HepG2 (cell line): ENCODE measurements around the gene SERPINA3. TPM values are rescaled to one million over a fixed set of nuclear protein-coding genes. Genes with fewer than 3 reads are reported as not detected.

ENCODE experiments used
- BCL6 ChIP-seq: IDR thresholded peaks from 2 replicates; pipeline ENCODE4 v1.6.1; 2016; ENCODE audit warnings: missing genetic modification reagents, missing compliant biosample characterization
- GATAD2A ChIP-seq: IDR thresholded peaks from 2 replicates; pipeline ENCODE4 v1.6.1; 2016
- MIER2 ChIP-seq: IDR thresholded peaks from 2 replicates; pipeline ENCODE4 v1.6.1; 2016; ENCODE audit warnings: missing biosample characterization, missing genetic modification reagents
- MXI1 ChIP-seq: IDR thresholded peaks from 3 replicates; pipeline ENCODE4 v1.6.1; 2012; ENCODE audit warnings: low read depth, low read length, inconsistent platforms, borderline replicate concordance
- MZF1 ChIP-seq: sonication (generic); formaldehyde crosslinking; IDR thresholded peaks from 2 replicates; pipeline ENCODE4 v1.8.1; 2023; ENCODE audit warnings: mild to moderate bottlenecking, missing genetic modification reagents, borderline replicate concordance
- NFE2L2 ChIP-seq: fragments of 150-350 bp; IDR thresholded peaks from 2 replicates; pipeline ENCODE4 v1.6.1; 2014; ENCODE audit warnings: low read length
- PHF21A ChIP-seq: sonication (generic); formaldehyde crosslinking; IDR thresholded peaks from 2 replicates; pipeline ENCODE4 v1.5.0; 2020; ENCODE audit warnings: mild to moderate bottlenecking, missing genetic modification reagents
- RCOR2 ChIP-seq: IDR thresholded peaks from 2 replicates; pipeline ENCODE4 v1.6.1; 2016; ENCODE audit warnings: missing biosample characterization, missing genetic modification reagents
- SOX6 ChIP-seq, 2 experiments: fragments of 450-650 bp in 1 of 2; sonication (generic) in 1 of 2; formaldehyde crosslinking in 1 of 2; IDR thresholded peaks; 2 replicates each; pipeline versions ENCODE4 v1.4.0 to v1.6.1; 2017 to 2020; ENCODE audit warnings: antibody characterized with exemption in 1 of 2, mild to moderate bottlenecking in 1 of 2, missing genetic modification reagents in 1 of 2
- SYNCRIP ChIP-seq: fragments of 200-400 bp; formaldehyde crosslinking; IDR thresholded peaks from 2 replicates; pipeline ENCODE4 v1.6.1; 2018; ENCODE audit warnings: mild to moderate bottlenecking, low read depth, low read length; ENCODE audit not compliant: insufficient read depth
- ZFAT ChIP-seq: sonication (generic); formaldehyde crosslinking; conservative IDR thresholded peaks from 2 replicates; pipeline ENCODE4 v1.8.1; 2023; ENCODE audit warnings: missing genetic modification reagents, inconsistent platforms
- ZNF660 ChIP-seq: sonication (generic); formaldehyde crosslinking; IDR thresholded peaks from 2 replicates; pipeline ENCODE4 v1.5.1; 2020; ENCODE audit warnings: mild to moderate bottlenecking, low read depth, missing genetic modification reagents, borderline replicate concordance
- ZNF703 ChIP-seq: sonication (generic); formaldehyde crosslinking; IDR thresholded peaks from 2 replicates; pipeline ENCODE4 v1.5.1; 2020; ENCODE audit warnings: missing genetic modification reagents, mild to moderate bottlenecking, moderate library complexity, borderline replicate concordance
- polyA plus RNA-seq, 8 experiments: library from polyadenylated mRNA; depleted of rRNA in 3 of 8; stranded (reverse) in 7 of 8; unstranded in 1 of 8; fragments of >200 nt; fragmentation: Illumina TruSeq in 4 of 8; extraction: Trizol in 4 of 8; gene quantifications; 2 replicates each; pipeline versions ENCODE4 v1.2.1 to v1.2.3, GENCODE V29; 2011 to 2016; ENCODE audit warnings: low read depth in 4 of 8, missing spikeins in 1 of 8, mixed read lengths in 1 of 8; ENCODE audit not compliant: insufficient read depth in 1 of 8
- total RNA-seq, 5 experiments: library from RNA; depleted of rRNA; stranded (reverse); fragments of >200 nt; fragmentation: Illumina TruSeq; extraction: Trizol; gene quantifications; 2 replicates each; pipeline ENCODE4 v1.2.3, GENCODE V29; 2016; ENCODE audit warnings: low read depth in 1 of 5
- TF ChIP-seq, protein P1 (sequence below): sonication (generic); formaldehyde crosslinking; conservative IDR thresholded peaks from 2 replicates; pipeline ENCODE4 v1.4.0; 2020; ENCODE audit warnings: mild to moderate bottlenecking, missing genetic modification reagents, moderate library complexity
- TF ChIP-seq, protein P2 (sequence below): sonication (generic); formaldehyde crosslinking; IDR thresholded peaks from 2 replicates; pipeline ENCODE4 v1.8.0; 2022; ENCODE audit warnings: mild to moderate bottlenecking, missing genetic modification reagents, moderate library complexity
- TF ChIP-seq, protein P3 (sequence below): sonication (generic); formaldehyde crosslinking; IDR thresholded peaks from 2 replicates; pipeline ENCODE4 v1.4.0; 2020; ENCODE audit warnings: mild to moderate bottlenecking, missing genetic modification reagents, borderline replicate concordance
- TF ChIP-seq, protein P4 (sequence below): sonication (generic); formaldehyde crosslinking; IDR thresholded peaks from 2 replicates; pipeline ENCODE4 v1.4.0; 2020; ENCODE audit warnings: missing genetic modification reagents
- TF ChIP-seq, protein P5 (sequence below): sonication (generic); formaldehyde crosslinking; IDR thresholded peaks from 2 replicates; pipeline ENCODE4 v1.5.1; 2020; ENCODE audit warnings: missing genetic modification reagents, mild to moderate bottlenecking, borderline replicate concordance

Gene SERPINA3
- total and polyA plus RNA-seq, 2 of the 13 experiments (the other 11 are each of a cell fraction or from before 2014, with no cell fraction given) = 825 to 2,200 TPM

DNA sequence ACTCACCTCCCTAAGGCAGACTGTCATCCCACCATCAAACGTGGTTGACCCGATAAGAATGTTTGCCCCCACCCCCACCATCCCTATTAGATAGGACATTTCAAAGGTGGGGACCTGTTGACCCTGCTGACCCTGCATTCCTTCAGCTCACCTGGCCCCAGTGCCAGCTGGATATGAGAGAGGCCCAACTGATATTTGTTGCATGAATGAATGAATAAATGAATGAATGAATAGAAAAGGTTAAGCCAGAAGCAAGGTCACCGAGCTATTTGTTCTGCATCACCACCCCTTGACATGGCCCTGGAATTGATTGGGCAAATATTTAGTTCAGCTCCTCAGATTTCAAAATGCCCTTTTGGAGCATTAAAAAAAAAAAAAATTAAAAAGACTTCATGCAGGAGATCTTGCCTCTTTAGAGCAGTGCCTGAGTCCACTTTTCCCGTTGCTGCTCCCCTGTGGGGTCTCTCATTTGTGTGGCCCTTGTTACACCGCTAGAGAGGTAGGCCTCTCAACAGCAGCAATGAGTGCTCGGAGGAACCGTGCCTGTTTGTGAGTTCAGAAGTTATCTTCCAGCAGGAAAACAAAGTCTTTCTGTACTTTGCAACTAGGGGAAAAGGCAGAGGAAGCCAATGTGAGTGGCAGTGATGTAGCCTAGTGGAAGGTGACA is 39.4 kb upstream of the SERPINA3 start (continued):
- TF ChIP-seq, protein P1, sequence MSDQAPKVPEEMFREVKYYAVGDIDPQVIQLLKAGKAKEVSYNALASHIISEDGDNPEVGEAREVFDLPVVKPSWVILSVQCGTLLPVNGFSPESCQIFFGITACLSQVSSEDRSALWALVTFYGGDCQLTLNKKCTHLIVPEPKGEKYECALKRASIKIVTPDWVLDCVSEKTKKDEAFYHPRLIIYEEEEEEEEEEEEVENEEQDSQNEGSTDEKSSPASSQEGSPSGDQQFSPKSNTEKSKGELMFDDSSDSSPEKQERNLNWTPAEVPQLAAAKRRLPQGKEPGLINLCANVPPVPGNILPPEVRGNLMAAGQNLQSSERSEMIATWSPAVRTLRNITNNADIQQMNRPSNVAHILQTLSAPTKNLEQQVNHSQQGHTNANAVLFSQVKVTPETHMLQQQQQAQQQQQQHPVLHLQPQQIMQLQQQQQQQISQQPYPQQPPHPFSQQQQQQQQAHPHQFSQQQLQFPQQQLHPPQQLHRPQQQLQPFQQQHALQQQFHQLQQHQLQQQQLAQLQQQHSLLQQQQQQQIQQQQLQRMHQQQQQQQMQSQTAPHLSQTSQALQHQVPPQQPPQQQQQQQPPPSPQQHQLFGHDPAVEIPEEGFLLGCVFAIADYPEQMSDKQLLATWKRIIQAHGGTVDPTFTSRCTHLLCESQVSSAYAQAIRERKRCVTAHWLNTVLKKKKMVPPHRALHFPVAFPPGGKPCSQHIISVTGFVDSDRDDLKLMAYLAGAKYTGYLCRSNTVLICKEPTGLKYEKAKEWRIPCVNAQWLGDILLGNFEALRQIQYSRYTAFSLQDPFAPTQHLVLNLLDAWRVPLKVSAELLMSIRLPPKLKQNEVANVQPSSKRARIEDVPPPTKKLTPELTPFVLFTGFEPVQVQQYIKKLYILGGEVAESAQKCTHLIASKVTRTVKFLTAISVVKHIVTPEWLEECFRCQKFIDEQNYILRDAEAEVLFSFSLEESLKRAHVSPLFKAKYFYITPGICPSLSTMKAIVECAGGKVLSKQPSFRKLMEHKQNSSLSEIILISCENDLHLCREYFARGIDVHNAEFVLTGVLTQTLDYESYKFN = peak; percentile 95
- TF ChIP-seq BCL6 (CRISPR knock-in tag) = peak; percentile 89
- TF ChIP-seq SYNCRIP = no peak
- no peak for TF ChIP-seq ZNF660 (CRISPR knock-in tag)
- 0 out of 2 replicates have a peak, but pooled peaks have one; percentile 31 for TF ChIP-seq MIER2
- no peak for TF ChIP-seq ZFAT (CRISPR knock-in tag)
- TF ChIP-seq ZNF703 = peak; percentile 94
- TF ChIP-seq, protein P2, sequence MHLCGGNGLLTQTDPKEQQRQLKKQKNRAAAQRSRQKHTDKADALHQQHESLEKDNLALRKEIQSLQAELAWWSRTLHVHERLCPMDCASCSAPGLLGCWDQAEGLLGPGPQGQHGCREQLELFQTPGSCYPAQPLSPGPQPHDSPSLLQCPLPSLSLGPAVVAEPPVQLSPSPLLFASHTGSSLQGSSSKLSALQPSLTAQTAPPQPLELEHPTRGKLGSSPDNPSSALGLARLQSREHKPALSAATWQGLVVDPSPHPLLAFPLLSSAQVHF = no peak
- TF ChIP-seq, protein P3, sequence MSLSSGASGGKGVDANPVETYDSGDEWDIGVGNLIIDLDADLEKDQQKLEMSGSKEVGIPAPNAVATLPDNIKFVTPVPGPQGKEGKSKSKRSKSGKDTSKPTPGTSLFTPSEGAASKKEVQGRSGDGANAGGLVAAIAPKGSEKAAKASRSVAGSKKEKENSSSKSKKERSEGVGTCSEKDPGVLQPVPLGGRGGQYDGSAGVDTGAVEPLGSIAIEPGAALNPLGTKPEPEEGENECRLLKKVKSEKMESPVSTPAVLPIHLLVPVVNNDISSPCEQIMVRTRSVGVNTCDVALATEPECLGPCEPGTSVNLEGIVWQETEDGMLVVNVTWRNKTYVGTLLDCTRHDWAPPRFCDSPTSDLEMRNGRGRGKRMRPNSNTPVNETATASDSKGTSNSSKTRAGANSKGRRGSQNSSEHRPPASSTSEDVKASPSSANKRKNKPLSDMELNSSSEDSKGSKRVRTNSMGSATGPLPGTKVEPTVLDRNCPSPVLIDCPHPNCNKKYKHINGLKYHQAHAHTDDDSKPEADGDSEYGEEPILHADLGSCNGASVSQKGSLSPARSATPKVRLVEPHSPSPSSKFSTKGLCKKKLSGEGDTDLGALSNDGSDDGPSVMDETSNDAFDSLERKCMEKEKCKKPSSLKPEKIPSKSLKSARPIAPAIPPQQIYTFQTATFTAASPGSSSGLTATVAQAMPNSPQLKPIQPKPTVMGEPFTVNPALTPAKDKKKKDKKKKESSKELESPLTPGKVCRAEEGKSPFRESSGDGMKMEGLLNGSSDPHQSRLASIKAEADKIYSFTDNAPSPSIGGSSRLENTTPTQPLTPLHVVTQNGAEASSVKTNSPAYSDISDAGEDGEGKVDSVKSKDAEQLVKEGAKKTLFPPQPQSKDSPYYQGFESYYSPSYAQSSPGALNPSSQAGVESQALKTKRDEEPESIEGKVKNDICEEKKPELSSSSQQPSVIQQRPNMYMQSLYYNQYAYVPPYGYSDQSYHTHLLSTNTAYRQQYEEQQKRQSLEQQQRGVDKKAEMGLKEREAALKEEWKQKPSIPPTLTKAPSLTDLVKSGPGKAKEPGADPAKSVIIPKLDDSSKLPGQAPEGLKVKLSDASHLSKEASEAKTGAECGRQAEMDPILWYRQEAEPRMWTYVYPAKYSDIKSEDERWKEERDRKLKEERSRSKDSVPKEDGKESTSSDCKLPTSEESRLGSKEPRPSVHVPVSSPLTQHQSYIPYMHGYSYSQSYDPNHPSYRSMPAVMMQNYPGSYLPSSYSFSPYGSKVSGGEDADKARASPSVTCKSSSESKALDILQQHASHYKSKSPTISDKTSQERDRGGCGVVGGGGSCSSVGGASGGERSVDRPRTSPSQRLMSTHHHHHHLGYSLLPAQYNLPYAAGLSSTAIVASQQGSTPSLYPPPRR = peak; percentile 92
- peak; percentile 93 for TF ChIP-seq GATAD2A (CRISPR knock-in tag)
- TF ChIP-seq NFE2L2 = no peak
- TF ChIP-seq SOX6 (IDR thresholded peaks at IDR 0.05) = no peak
- peak; percentile 95 for TF ChIP-seq SOX6 (CRISPR knock-in tag; IDR thresholded peaks at IDR 0.05)
- TF ChIP-seq MXI1 = no peak
- TF ChIP-seq, protein P4, sequence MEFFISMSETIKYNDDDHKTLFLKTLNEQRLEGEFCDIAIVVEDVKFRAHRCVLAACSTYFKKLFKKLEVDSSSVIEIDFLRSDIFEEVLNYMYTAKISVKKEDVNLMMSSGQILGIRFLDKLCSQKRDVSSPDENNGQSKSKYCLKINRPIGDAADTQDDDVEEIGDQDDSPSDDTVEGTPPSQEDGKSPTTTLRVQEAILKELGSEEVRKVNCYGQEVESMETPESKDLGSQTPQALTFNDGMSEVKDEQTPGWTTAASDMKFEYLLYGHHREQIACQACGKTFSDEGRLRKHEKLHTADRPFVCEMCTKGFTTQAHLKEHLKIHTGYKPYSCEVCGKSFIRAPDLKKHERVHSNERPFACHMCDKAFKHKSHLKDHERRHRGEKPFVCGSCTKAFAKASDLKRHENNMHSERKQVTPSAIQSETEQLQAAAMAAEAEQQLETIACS (CRISPR knock-in tag) = no peak
- peak; percentile 83 for TF ChIP-seq RCOR2 (CRISPR knock-in tag)
- TF ChIP-seq, protein P5, sequence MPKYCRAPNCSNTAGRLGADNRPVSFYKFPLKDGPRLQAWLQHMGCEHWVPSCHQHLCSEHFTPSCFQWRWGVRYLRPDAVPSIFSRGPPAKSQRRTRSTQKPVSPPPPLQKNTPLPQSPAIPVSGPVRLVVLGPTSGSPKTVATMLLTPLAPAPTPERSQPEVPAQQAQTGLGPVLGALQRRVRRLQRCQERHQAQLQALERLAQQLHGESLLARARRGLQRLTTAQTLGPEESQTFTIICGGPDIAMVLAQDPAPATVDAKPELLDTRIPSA (CRISPR knock-in tag) = no peak
- TF ChIP-seq MZF1 = no peak
- peak; percentile 94 for TF ChIP-seq PHF21A (CRISPR knock-in tag)
